ENCODE results near the gene CCDC142. TPM values are rescaled to one million over a fixed set of nuclear protein-coding genes. Genes with fewer than 3 reads are reported as not detected.

The CCDC142 gene
- polyA plus RNA-seq, 1 donor from 2014 or later = 21.6 TPM

GRCh38 chr2:74474899-74475298 lies 7.9 kb downstream of the CCDC142 start:
- H3K27me3 ChIP-seq (ENCODE audit: insufficient read depth, low read depth, low read length) = no peaks in the 10 kb centered on the region
- H3K9me3 ChIP-seq (ENCODE audit: low read length) = no peaks in the 10 kb centered on the region
- H3K9me2 ChIP-seq (ENCODE audit: insufficient read depth, low read length) = no peaks in the 10 kb centered on the region
- no peak overlapping the region for H2AFZ ChIP-seq (ENCODE audit: low read depth, low read length)
- H3K79me2 ChIP-seq (replicated peaks; ENCODE audit: insufficient read depth, low read length) = peaks cover 7% of the 10 kb centered on the region
- no peak overlapping the region for H3K4me3 ChIP-seq (ENCODE audit: low read length)
- H3K9ac ChIP-seq (ENCODE audit: low read length) = no peak overlapping the region
- TF ChIP-seq RAD21 (conservative IDR thresholded peaks at IDR 0.05) (no peak), REST (IDR thresholded peaks at IDR 0.05; ENCODE audit: borderline replicate concordance) (no peak), POLR2AphosphoS5 (IDR thresholded peaks at IDR 0.05) (no peak), MXI1 (conservative IDR thresholded peaks at IDR 0.05; ENCODE audit: poor library complexity, severe bottlenecking) (no peak), SMC3 (conservative IDR thresholded peaks at IDR 0.05; ENCODE audit: poor library complexity) (no peak), CTCF (IDR thresholded peaks at IDR 0.05; ENCODE audit: poor library complexity, severe bottlenecking) (no peak), EZH2 (IDR thresholded peaks at IDR 0.05; ENCODE audit: borderline replicate concordance, insufficient read depth, low read length, poor library complexity, severe bottlenecking) (no peak), EP300 (conservative IDR thresholded peaks at IDR 0.05; ENCODE audit: poor library complexity, severe bottlenecking) (no peak)
- no peak overlapping the region for H3K4me2 ChIP-seq (ENCODE audit: low read length)
- H4K20me1 ChIP-seq (ENCODE audit: insufficient read depth) = no peaks in the 10 kb centered on the region
- no peak overlapping the region for H3K27ac ChIP-seq (ENCODE audit: low read length)
- no peaks in the 10 kb centered on the region for H3K36me3 ChIP-seq (ENCODE audit: insufficient read depth, low read length)
- peaks cover 3% of the 10 kb centered on the region for H3F3A ChIP-seq (ENCODE audit: insufficient read depth, low read length, poor library complexity, severe bottlenecking)

- H3K36me3 ChIP-seq (ENCODE audit: insufficient read depth, low read length) = no peaks in the 10 kb centered on the region
- H3K9ac ChIP-seq (ENCODE audit: low read length) = no peak overlapping the region
- no peak overlapping the region for H2AFZ ChIP-seq (ENCODE audit: low read depth, low read length)
- TF ChIP-seq POLR2AphosphoS5 (IDR thresholded peaks at IDR 0.05) (no peak), REST (IDR thresholded peaks at IDR 0.05; ENCODE audit: borderline replicate concordance) (no peak), EP300 (conservative IDR thresholded peaks at IDR 0.05; ENCODE audit: poor library complexity, severe bottlenecking) (no peak), EZH2 (IDR thresholded peaks at IDR 0.05; ENCODE audit: borderline replicate concordance, insufficient read depth, low read length, poor library complexity, severe bottlenecking) (no peak), SMC3 (conservative IDR thresholded peaks at IDR 0.05; ENCODE audit: poor library complexity) (no peak), TAF1 (IDR thresholded peaks at IDR 0.05; ENCODE audit: low read depth) (no peak)
- H3K27ac ChIP-seq (ENCODE audit: low read length) = no peak overlapping the region
- H3F3A ChIP-seq (ENCODE audit: insufficient read depth, low read length, poor library complexity, severe bottlenecking) = peaks cover 3% of the 10 kb centered on the region
- no peaks in the 10 kb centered on the region for H4K20me1 ChIP-seq (ENCODE audit: insufficient read depth)
- no peaks in the 10 kb centered on the region for H3K9me3 ChIP-seq (ENCODE audit: low read length)
- no peak overlapping the region for H3K4me3 ChIP-seq (ENCODE audit: low read length)
- H3K27me3 ChIP-seq (ENCODE audit: insufficient read depth, low read depth, low read length) = no peaks in the 10 kb centered on the region
- peaks cover 4% of the 10 kb centered on the region for H3K79me2 ChIP-seq (replicated peaks; ENCODE audit: insufficient read depth, low read length)
- no peaks in the 10 kb centered on the region for H3K9me2 ChIP-seq (ENCODE audit: insufficient read depth, low read length)
- H3K4me2 ChIP-seq (ENCODE audit: low read length) = no peak overlapping the region
These were observed 8.3 kb downstream of the CCDC142 start for GRCh38 chr2:74474481-74474880.
